ENCODE results near the gene MAB21L1.

- TF ChIP-seq, protein P1, sequence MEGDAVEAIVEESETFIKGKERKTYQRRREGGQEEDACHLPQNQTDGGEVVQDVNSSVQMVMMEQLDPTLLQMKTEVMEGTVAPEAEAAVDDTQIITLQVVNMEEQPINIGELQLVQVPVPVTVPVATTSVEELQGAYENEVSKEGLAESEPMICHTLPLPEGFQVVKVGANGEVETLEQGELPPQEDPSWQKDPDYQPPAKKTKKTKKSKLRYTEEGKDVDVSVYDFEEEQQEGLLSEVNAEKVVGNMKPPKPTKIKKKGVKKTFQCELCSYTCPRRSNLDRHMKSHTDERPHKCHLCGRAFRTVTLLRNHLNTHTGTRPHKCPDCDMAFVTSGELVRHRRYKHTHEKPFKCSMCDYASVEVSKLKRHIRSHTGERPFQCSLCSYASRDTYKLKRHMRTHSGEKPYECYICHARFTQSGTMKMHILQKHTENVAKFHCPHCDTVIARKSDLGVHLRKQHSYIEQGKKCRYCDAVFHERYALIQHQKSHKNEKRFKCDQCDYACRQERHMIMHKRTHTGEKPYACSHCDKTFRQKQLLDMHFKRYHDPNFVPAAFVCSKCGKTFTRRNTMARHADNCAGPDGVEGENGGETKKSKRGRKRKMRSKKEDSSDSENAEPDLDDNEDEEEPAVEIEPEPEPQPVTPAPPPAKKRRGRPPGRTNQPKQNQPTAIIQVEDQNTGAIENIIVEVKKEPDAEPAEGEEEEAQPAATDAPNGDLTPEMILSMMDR (tag by site-specific recombination; IDR thresholded peaks at IDR 0.05): no peak
- TF ChIP-seq ZNF558 (tag by site-specific recombination; IDR thresholded peaks at IDR 0.05): no peak
- no peak for TF ChIP-seq ZNF843 (tag by site-specific recombination; IDR thresholded peaks at IDR 0.05)
- no peak for TF ChIP-seq KLF17 (tag by site-specific recombination; IDR thresholded peaks at IDR 0.05)
- no peak for TF ChIP-seq ZNF362 (tag by site-specific recombination; IDR thresholded peaks at IDR 0.05)
- TF ChIP-seq YY1 (tag by site-specific recombination; IDR thresholded peaks at IDR 0.05): no peak
These were observed 23.2 kb upstream of the MAB21L1 start for GRCh38 chr13:35499676-35500075.

All from HEK293 (cell line).